ENCODE results near the gene PAX6. TPM values are rescaled to one million over a fixed set of nuclear protein-coding genes. Genes with fewer than 3 reads are reported as not detected.

PAX6 gene
- total RNA-seq, 2 donors from 2014 or later = 5.4 to 6.8 TPM

GRCh38 chr11:31797190-31798056, 13.7 kb downstream of the PAX6 start:
- no peaks in the 10 kb centered on the region for H3K9me3 ChIP-seq (ENCODE audit: control insufficient read depth, low read length)
- peaks cover 86% of the 10 kb centered on the region for H3K27me3 ChIP-seq (ENCODE audit: control insufficient read depth, insufficient read depth, low read length, poor library complexity, severe bottlenecking)
- Mint-ChIP-seq H3K27me3 (ENCODE audit: insufficient read depth) (peaks cover 96% of the 10 kb centered on the region), H3K36me3 (ENCODE audit: low read depth) (peaks cover 7% of the 10 kb centered on the region), H3K9me3 (no peaks in the 10 kb centered on the region), H3K4me3 (peak overlapping the region; percentile 46), H3K4me1 (peaks cover 22% of the 10 kb centered on the region), H3K27ac (no peak overlapping the region)
- DNase-seq = peak; percentile 67
- peak overlapping the region; percentile 59 for H3K4me3 ChIP-seq (ENCODE audit: low read length)
- no peak for TF ChIP-seq CTCF (conservative IDR thresholded peaks at IDR 0.05)
- H3K36me3 ChIP-seq (ENCODE audit: control insufficient read depth, insufficient read depth, low read length) = peaks cover 66% of the 10 kb centered on the region
- peaks cover 4% of the 10 kb centered on the region for H3K4me1 ChIP-seq (ENCODE audit: control insufficient read depth, insufficient read depth, low read length)
- 27 to 48% methylated on average over 5 to 31 of the region's 31 CpGs for WGBS, 2 experiments (ENCODE audit: insufficient coverage in 1 of 2, insufficient read length in 1 of 2)
- peak overlapping the region; percentile 86 for H3K27ac ChIP-seq (ENCODE audit: low read depth, low read length)
- H3K9ac ChIP-seq (ENCODE audit: extremely low read depth, low read length, poor library complexity, severe bottlenecking) = no peak overlapping the region

- Mint-ChIP-seq H3K4me1 (peaks cover 22% of the 10 kb centered on the region), H3K9me3 (no peaks in the 10 kb centered on the region), H3K4me3 (peak overlapping the region; percentile 46), H3K36me3 (ENCODE audit: low read depth) (peaks cover 7% of the 10 kb centered on the region), H3K27ac (no peak overlapping the region), H3K27me3 (ENCODE audit: insufficient read depth) (peaks cover 94% of the 10 kb centered on the region)
- 49 to 51% methylated on average over 9 to 19 of the region's 19 CpGs for WGBS, 2 experiments (ENCODE audit: insufficient coverage in 1 of 2, insufficient read length in 1 of 2)
- Histone ChIP-seq H3K36me3 (ENCODE audit: control insufficient read depth, insufficient read depth, low read length) (peaks cover 68% of the 10 kb centered on the region), H3K4me1 (ENCODE audit: control insufficient read depth, insufficient read depth, low read length) (peaks cover 4% of the 10 kb centered on the region), H3K27me3 (ENCODE audit: control insufficient read depth, insufficient read depth, low read length, poor library complexity, severe bottlenecking) (peaks cover 78% of the 10 kb centered on the region), H3K4me3 (ENCODE audit: low read length) (no peak overlapping the region), H3K27ac (ENCODE audit: low read depth, low read length) (peak overlapping the region; percentile 86), H3K9me3 (ENCODE audit: control insufficient read depth, low read length) (no peaks in the 10 kb centered on the region), H3K9ac (ENCODE audit: extremely low read depth, low read length, poor library complexity, severe bottlenecking) (no peak overlapping the region)
- DNase-seq = no peak
- TF ChIP-seq CTCF (conservative IDR thresholded peaks at IDR 0.05) = no peak
These were observed 14.5 kb downstream of the PAX6 start for GRCh38 chr11:31796499-31797189.

GRCh38 chr11:31795706-31796498, 15.2 kb downstream of the PAX6 start:
- Histone ChIP-seq H3K9ac (ENCODE audit: extremely low read depth, low read length, poor library complexity, severe bottlenecking) (no peak overlapping the region), H3K4me3 (ENCODE audit: low read length) (no peak overlapping the region), H3K4me1 (ENCODE audit: control insufficient read depth, insufficient read depth, low read length) (peaks cover 4% of the 10 kb centered on the region), H3K27me3 (ENCODE audit: control insufficient read depth, insufficient read depth, low read length, poor library complexity, severe bottlenecking) (peaks cover 71% of the 10 kb centered on the region), H3K9me3 (ENCODE audit: control insufficient read depth, low read length) (no peaks in the 10 kb centered on the region), H3K36me3 (ENCODE audit: control insufficient read depth, insufficient read depth, low read length) (peaks cover 68% of the 10 kb centered on the region), H3K27ac (ENCODE audit: low read depth, low read length) (peak overlapping the region; percentile 86)
- no peak for DNase-seq
- H3K27me3 Mint-ChIP-seq (ENCODE audit: insufficient read depth) = peaks cover 93% of the 10 kb centered on the region
- no peak overlapping the region for H3K4me3 Mint-ChIP-seq
- H3K9me3 Mint-ChIP-seq = no peaks in the 10 kb centered on the region
- H3K36me3 Mint-ChIP-seq (ENCODE audit: low read depth) = peaks cover 5% of the 10 kb centered on the region
- no peak overlapping the region for H3K27ac Mint-ChIP-seq
- no peak for TF ChIP-seq CTCF (conservative IDR thresholded peaks at IDR 0.05)
- H3K4me1 Mint-ChIP-seq = peaks cover 18% of the 10 kb centered on the region
- 62 to 74% methylated on average over 11 to 22 of the region's 22 CpGs for WGBS, 2 experiments (ENCODE audit: insufficient coverage in 1 of 2, insufficient read length in 1 of 2)

All from endodermal cell (in vitro differentiated cells).